ENCODE measurements around the gene AQP12B. TPM values are rescaled to one million over a fixed set of nuclear protein-coding genes. Genes with fewer than 3 reads are reported as not detected.
"Not testable (repeated sequence)": the region's sequence is repeated elsewhere in the genome, so short reads cannot be mapped to it uniquely, and the experiment has no call there.

Gene AQP12B
- polyA plus RNA-seq, 2 donors = not detected

DNA sequence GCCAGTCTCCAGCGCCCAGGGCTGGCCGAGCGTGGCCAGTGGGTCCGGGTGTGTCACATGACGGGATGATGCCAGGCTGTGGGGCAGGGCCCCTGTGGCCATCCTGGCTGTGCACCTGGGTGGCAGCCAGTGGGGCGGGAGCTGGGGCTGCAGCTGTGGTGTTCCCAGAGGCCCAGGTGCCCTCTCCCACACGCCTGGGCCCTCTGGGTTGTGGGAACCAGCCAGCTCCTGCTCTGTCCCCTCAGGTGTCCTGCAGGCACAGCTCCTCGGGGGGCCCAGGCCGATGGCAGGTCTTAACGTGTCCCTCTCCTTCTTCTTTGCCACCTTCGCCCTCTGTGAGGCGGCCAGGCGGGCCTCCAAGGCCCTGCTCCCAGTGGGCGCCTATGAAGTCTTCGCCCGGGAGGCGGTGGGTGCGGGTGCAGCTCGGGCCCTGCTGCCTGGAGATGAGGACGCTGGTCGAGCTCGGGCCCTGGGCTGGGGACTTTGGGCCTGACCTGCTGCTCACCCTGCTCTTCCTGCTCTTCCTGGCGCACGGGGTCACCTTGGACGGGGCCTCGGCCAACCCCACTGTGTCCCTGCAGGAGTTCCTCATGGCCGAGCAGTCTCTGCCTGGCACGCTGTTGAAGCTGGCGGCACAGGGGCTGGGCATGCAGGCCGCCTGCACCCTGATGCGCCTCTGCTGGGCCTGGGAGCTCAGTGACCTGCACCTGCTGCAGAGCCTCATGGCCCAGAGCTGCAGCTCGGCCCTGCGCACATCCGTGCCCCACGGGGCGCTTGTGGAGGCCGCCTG lies 9.1 kb upstream of the AQP12B start, which contains the start of gene AQP12A:
Gene AQP12A (plus strand): TSS at position 236 of the 790 bp plus-strand sequence. CDS start 48 bp downstream, at position 284.
- not testable (repeated sequence) for H3K9me3 ChIP-seq (ENCODE audit: control insufficient read depth in 2 of 2, insufficient read depth in 1 of 2, low read depth in 1 of 2, low read length in 1 of 2); H3K27me3 ChIP-seq (ENCODE audit: control insufficient read depth in 1 of 2, insufficient read depth in 2 of 2, low read length in 2 of 2); H3K4me1 ChIP-seq (ENCODE audit: control insufficient read depth in 2 of 2, insufficient read depth in 2 of 2, low read length in 1 of 2); H3K4me3 ChIP-seq (ENCODE audit: low read depth in 1 of 2, low read length in 2 of 2); H3K36me3 ChIP-seq (ENCODE audit: control insufficient read depth in 2 of 2, insufficient read depth in 2 of 2, low read length in 1 of 2); H3K27ac ChIP-seq (ENCODE audit: low read depth in 2 of 2, low read length in 1 of 2)
- WGBS, 2 donors = 74 to 83% methylated on average over 13 to 30 of the region's 37 CpGs

DNA sequence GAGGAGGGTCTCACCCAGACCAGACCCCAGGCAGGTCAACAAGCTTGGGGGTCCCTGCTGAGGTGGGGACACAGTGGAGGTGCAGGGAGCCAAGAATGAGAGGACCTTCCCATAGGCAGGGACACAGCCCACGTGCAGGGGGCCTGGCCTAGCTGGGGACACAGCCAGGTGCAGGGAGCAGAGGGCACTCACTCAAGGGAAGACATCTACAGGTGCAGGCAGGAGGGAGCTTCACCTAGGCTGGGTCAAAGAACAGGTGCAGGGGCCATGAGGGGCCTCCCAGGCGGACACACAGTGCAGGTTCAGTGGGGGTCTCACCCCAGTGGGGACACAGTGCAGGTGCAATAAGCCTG lies 8.4 kb upstream of the AQP12B start:
- H3K27ac ChIP-seq (ENCODE audit: low read depth in 2 of 2, low read length in 1 of 2); H3K27me3 ChIP-seq (ENCODE audit: control insufficient read depth in 1 of 2, insufficient read depth in 2 of 2, low read length in 2 of 2); H3K4me3 ChIP-seq (ENCODE audit: low read depth in 1 of 2, low read length in 2 of 2); H3K4me1 ChIP-seq (ENCODE audit: control insufficient read depth in 2 of 2, insufficient read depth in 2 of 2, low read length in 1 of 2); H3K9me3 ChIP-seq (ENCODE audit: control insufficient read depth in 2 of 2, insufficient read depth in 1 of 2, low read depth in 1 of 2, low read length in 1 of 2); H3K36me3 ChIP-seq (ENCODE audit: control insufficient read depth in 2 of 2, insufficient read depth in 2 of 2, low read length in 1 of 2): not testable (repeated sequence)
- whole genome bisulfite sequencing, 2 donors = 17 to 42% methylated on average over 1 of the region's 2 CpGs

DNA sequence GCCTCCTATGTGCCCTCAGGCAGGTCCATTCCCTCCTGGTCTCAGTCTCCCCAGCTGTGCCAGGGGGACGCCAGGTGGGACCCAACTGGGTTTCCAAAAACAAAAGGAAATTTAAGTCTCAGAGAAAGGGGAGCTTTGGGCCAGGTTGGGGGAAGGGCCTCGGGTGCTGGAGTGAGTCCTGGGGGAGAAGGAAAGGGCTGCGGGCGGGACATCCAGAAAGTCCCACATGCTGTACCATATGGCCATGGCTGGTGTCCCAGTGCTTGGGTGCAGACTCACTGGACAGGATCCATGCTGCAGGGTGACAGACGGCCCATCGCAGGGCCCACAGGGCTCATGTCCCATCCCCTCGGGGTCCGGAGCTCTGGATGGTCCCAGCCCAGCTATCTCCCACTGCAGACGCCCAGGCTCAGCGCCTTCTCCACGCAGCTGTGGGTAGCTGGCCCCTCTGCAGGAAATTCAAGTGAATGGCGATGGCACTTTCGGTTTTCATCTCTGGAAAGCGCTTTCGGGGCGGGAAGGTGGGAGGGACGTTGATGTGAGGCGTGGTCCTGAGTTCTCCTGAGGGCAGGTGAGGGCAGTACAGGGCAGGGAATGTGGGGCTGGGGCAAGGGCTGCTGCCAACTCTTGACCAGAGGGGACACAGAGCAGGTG lies 7.9 kb upstream of the AQP12B start:
- not testable (repeated sequence) for H3K36me3 ChIP-seq (ENCODE audit: control insufficient read depth in 2 of 2, insufficient read depth in 2 of 2, low read length in 1 of 2); H3K4me3 ChIP-seq (ENCODE audit: low read depth in 1 of 2, low read length in 2 of 2); H3K27me3 ChIP-seq (ENCODE audit: control insufficient read depth in 1 of 2, insufficient read depth in 2 of 2, low read length in 2 of 2); H3K27ac ChIP-seq (ENCODE audit: low read depth in 2 of 2, low read length in 1 of 2); H3K4me1 ChIP-seq (ENCODE audit: control insufficient read depth in 2 of 2, insufficient read depth in 2 of 2, low read length in 1 of 2); H3K9me3 ChIP-seq (ENCODE audit: control insufficient read depth in 2 of 2, insufficient read depth in 1 of 2, low read depth in 1 of 2, low read length in 1 of 2)
- WGBS, 2 donors = 69 to 70% methylated on average over 5 to 8 of the region's 18 CpGs

DNA sequence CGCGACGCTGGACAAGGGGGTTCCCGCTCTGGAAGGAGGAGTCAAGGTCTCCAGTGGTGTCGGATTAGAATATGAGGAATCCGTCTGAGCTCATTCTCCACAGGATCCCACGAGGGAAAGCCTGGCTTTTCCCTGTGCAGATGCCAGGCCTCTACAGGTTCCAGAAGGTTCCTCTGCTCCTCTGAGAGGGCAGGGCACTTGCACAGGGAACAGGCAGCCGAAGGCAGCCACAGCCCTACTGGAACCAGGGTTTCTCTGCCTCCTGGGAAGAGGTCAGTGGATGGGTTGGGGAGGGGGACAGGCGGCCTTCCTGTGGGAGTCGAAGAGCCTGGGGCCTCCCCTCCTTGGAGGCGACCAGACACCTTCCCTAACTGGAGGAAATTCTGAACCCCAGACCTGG lies 7.3 kb upstream of the AQP12B start:
- no peaks in the 10 kb centered on the region for H3K9me3 ChIP-seq (ENCODE audit: control insufficient read depth in 2 of 2, insufficient read depth in 1 of 2, low read depth in 1 of 2, low read length in 1 of 2)
- H3K4me3 ChIP-seq (ENCODE audit: low read depth in 1 of 2, low read length in 2 of 2) = no peak overlapping the region
- H3K27ac ChIP-seq (ENCODE audit: low read depth in 2 of 2, low read length in 1 of 2) = no peak overlapping the region
- no peaks in the 10 kb centered on the region for H3K4me1 ChIP-seq (ENCODE audit: control insufficient read depth in 2 of 2, insufficient read depth in 2 of 2, low read length in 1 of 2)
- WGBS, 2 donors = 68 to 81% methylated on average over 10 to 11 of the region's 11 CpGs
- no peaks in the 10 kb centered on the region for H3K27me3 ChIP-seq (ENCODE audit: control insufficient read depth in 1 of 2, insufficient read depth in 2 of 2, low read length in 2 of 2)
- H3K36me3 ChIP-seq (ENCODE audit: control insufficient read depth in 2 of 2, insufficient read depth in 2 of 2, low read length in 1 of 2) = no peaks in the 10 kb centered on the region

DNA sequence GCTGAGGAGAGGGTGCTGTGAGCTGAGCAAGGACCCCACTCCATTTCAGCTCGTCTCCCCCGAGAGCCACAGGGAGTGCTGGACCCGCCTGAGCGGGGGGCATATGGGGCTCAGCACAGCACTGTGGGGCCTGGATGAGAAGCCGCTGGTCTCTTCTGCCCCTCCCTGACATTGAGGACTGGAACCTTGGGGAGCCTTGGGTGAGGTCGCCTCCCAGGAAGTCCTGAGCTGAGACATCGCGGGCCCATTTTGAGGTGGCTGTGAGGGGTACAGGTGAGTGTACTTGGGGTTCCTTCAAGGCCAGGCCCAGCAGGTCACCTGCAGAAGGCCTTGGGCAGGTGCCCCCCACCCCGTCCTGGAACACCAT lies 5.9 kb upstream of the AQP12B start:
- no peaks in the 10 kb centered on the region for H3K4me1 ChIP-seq (ENCODE audit: control insufficient read depth in 2 of 2, insufficient read depth in 2 of 2, low read length in 1 of 2)
- 92 to 96% methylated on average over 9 of the region's 9 CpGs for WGBS, 2 donors
- no peaks in the 10 kb centered on the region for H3K9me3 ChIP-seq (ENCODE audit: control insufficient read depth in 2 of 2, insufficient read depth in 1 of 2, low read depth in 1 of 2, low read length in 1 of 2)
- H3K27me3 ChIP-seq (ENCODE audit: control insufficient read depth in 1 of 2, insufficient read depth in 2 of 2, low read length in 2 of 2) = no peaks in the 10 kb centered on the region
- H3K4me3 ChIP-seq (ENCODE audit: low read depth in 1 of 2, low read length in 2 of 2) = no peak overlapping the region
- H3K36me3 ChIP-seq (ENCODE audit: control insufficient read depth in 2 of 2, insufficient read depth in 2 of 2, low read length in 1 of 2) = no peaks in the 10 kb centered on the region
- no peak overlapping the region for H3K27ac ChIP-seq (ENCODE audit: low read depth in 2 of 2, low read length in 1 of 2)

DNA sequence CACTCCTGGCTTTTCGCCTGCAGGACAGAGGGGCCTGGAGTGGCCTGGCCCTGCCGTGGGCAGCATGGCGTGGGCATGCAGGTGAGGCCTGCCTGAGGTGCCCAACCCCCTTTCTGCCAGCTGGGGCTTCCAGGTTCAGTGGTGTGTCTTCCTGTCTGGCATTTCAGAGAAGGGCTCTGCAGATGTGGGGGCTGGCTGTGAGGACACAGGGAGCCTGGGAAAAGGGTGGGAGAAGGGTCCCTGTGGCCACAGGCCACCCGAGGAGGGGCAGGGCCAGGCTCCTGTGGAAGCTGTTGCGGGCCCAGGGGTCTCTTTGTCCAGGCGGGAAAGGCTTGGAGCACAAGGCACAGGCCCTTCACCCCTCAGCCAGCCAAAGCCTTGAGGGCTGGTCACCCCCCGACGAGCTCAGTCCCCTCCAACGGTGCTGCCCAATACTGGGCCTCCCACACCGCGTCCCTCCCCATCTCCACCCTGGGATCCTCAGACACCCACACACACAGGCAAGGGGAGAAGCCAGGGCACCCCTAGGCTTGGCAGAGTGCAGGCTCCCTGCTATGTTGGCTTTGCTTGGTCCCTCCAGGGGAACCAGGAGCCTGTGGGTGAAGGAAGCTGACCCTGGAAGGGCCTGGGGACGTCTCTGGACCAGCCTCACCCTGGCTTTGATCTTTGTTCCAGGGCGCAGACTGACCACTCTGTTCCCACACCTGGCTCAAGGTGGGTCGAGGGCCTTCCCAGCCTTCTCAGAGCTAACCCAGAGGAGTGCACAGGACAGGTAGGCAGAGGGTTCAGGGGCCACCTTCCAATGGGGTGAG lies 5.3 kb upstream of the AQP12B start:
- H3K27me3 ChIP-seq (ENCODE audit: control insufficient read depth in 1 of 2, insufficient read depth in 2 of 2, low read length in 2 of 2) = no peaks in the 10 kb centered on the region
- WGBS, 2 donors = 82 to 83% methylated on average over 14 of the region's 14 CpGs
- no peak overlapping the region for H3K27ac ChIP-seq (ENCODE audit: low read depth in 2 of 2, low read length in 1 of 2)
- no peaks in the 10 kb centered on the region for H3K9me3 ChIP-seq (ENCODE audit: control insufficient read depth in 2 of 2, insufficient read depth in 1 of 2, low read depth in 1 of 2, low read length in 1 of 2)
- no peaks in the 10 kb centered on the region for H3K36me3 ChIP-seq (ENCODE audit: control insufficient read depth in 2 of 2, insufficient read depth in 2 of 2, low read length in 1 of 2)
- no peak overlapping the region for H3K4me3 ChIP-seq (ENCODE audit: low read depth in 1 of 2, low read length in 2 of 2)
- no peaks in the 10 kb centered on the region for H3K4me1 ChIP-seq (ENCODE audit: control insufficient read depth in 2 of 2, insufficient read depth in 2 of 2, low read length in 1 of 2)

DNA sequence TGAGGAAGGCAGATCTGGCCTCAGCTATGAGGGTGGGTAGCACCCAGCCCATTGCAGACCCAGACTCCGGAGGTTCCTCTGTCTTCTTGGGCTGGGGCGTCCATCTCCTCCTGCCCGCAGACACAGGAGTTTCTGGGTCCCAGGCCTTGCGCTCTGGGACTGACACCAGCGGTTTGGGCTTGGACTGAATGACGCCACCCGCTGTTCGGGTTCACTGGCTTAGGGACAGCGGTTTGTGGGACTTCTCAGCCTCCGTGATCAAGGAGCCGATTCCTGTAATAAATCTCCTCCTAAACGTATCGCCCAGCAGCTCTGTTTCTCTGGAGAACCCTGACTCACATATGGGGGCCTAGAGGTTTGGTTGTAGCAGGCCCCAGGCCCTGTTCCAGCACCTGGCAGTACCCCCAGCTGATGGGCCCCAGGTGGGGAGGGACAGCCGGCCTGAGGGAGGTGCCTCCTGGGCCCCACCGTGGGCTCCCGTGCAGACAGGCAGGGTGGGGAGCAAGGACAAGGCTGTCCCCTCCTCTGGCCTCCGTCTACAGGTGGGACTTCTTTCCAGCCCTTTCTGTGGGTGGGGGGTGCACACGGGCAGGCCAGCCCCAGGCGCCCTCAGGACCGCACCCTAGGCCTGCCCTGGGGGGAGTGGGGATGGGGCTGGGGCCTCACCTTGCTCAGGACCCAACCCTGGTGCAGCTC lies 4.5 kb upstream of the AQP12B start:
- Histone ChIP-seq H3K4me3 (ENCODE audit: low read depth in 1 of 2, low read length in 2 of 2) (no peak overlapping the region), H3K4me1 (ENCODE audit: control insufficient read depth in 2 of 2, insufficient read depth in 2 of 2, low read length in 1 of 2) (no peaks in the 10 kb centered on the region), H3K9me3 (ENCODE audit: control insufficient read depth in 2 of 2, insufficient read depth in 1 of 2, low read depth in 1 of 2, low read length in 1 of 2) (no peaks in the 10 kb centered on the region), H3K27me3 (ENCODE audit: control insufficient read depth in 1 of 2, insufficient read depth in 2 of 2, low read length in 2 of 2) (no peaks in the 10 kb centered on the region), H3K27ac (ENCODE audit: low read depth in 2 of 2, low read length in 1 of 2) (no peak overlapping the region), H3K36me3 (ENCODE audit: control insufficient read depth in 2 of 2, insufficient read depth in 2 of 2, low read length in 1 of 2) (no peaks in the 10 kb centered on the region)
- 63 to 83% methylated on average over 18 to 20 of the region's 20 CpGs for WGBS, 2 donors

DNA sequence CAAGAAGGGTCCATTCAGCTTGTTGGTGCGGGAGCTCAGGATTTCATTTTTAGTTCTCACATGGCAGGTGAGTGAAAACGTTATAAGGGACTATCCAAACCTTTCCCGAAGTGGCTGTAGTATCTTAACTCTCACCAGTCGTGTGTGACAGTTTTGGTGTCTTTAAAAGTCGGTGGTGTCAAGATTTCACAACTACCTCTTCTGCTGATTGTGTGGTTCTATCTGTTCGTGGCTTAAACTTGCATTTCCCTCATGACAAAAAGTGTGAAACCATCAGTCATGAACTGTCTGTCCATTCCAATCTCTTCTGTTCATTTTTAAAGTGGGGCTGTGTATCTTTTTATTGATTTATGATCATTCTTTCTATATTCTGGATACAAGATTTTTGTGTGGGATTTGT lies 3.8 kb upstream of the AQP12B start:
- Histone ChIP-seq H3K9me3 (ENCODE audit: control insufficient read depth in 2 of 2, insufficient read depth in 1 of 2, low read depth in 1 of 2, low read length in 1 of 2) (no peaks in the 10 kb centered on the region), H3K4me1 (ENCODE audit: control insufficient read depth in 2 of 2, insufficient read depth in 2 of 2, low read length in 1 of 2) (no peaks in the 10 kb centered on the region), H3K27ac (ENCODE audit: low read depth in 2 of 2, low read length in 1 of 2) (no peak overlapping the region), H3K36me3 (ENCODE audit: control insufficient read depth in 2 of 2, insufficient read depth in 2 of 2, low read length in 1 of 2) (no peaks in the 10 kb centered on the region), H3K27me3 (ENCODE audit: control insufficient read depth in 1 of 2, insufficient read depth in 2 of 2, low read length in 2 of 2) (no peaks in the 10 kb centered on the region), H3K4me3 (ENCODE audit: low read depth in 1 of 2, low read length in 2 of 2) (no peak overlapping the region)
- WGBS, 2 donors = 45 to 51% methylated on average over 6 of the region's 6 CpGs

DNA sequence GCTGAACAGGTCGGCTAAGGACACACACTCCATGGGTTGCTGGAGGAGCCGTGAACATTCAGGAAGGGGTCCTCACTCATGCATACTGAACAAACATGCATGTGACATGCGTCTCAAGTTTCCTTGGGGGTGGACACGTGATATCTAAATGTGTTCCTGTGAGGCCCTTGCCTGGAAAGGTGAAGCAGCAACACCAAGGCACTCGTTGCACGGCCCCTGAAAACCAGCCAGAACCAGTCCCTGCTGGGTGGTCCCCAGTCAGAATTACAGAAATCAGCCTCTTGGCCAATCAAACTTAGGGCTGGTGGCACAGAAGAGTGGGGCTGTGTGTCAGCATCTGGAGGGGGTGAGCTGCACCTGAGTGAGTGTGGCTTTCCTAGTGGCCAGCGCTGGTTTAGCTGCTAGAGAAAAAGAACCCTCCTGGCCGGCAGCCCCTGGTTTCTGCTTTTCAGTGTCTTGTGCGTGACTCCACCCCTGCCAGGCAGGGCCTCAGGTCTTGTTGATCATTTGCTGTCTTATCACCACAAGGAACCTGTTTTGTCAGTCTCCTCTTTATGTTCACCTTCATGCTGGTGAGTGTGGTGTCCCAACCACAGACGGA lies 3.2 kb upstream of the AQP12B start:
- 48 to 54% methylated on average over 10 of the region's 10 CpGs for WGBS, 2 donors
- Histone ChIP-seq H3K27ac (ENCODE audit: low read depth in 2 of 2, low read length in 1 of 2) (no peak overlapping the region), H3K4me3 (ENCODE audit: low read depth in 1 of 2, low read length in 2 of 2) (no peak overlapping the region), H3K36me3 (ENCODE audit: control insufficient read depth in 2 of 2, insufficient read depth in 2 of 2, low read length in 1 of 2) (no peaks in the 10 kb centered on the region), H3K9me3 (ENCODE audit: control insufficient read depth in 2 of 2, insufficient read depth in 1 of 2, low read depth in 1 of 2, low read length in 1 of 2) (no peaks in the 10 kb centered on the region), H3K27me3 (ENCODE audit: control insufficient read depth in 1 of 2, insufficient read depth in 2 of 2, low read length in 2 of 2) (no peaks in the 10 kb centered on the region), H3K4me1 (ENCODE audit: control insufficient read depth in 2 of 2, insufficient read depth in 2 of 2, low read length in 1 of 2) (no peaks in the 10 kb centered on the region)

Data from esophagus (tissue), 2 donors.